Right forelimb (tissue), 1 donor: ENCODE measurements around the gene CORO7.

Source experiments
- DNase-seq: peaks from one replicate; pipeline ENCODE4 v3.0.0-alpha.2; 2018

Gene CORO7

GRCh38 chr16:4332623-4333307, 83.6 kb downstream of the CORO7 start:
- DNase-seq: no peak

GRCh38 chr16:4332083-4332482, 84.3 kb downstream of the CORO7 start:
- no peak for DNase-seq

GRCh38 chr16:4330277-4330874, 86.0 kb downstream of the CORO7 start:
- DNase-seq: peak; percentile 85

GRCh38 chr16:4328782-4329775, 87.3 kb downstream of the CORO7 start:
- DNase-seq: no peak

- peak; percentile 89 for DNase-seq
Observed at GRCh38 chr16:4328046-4328781, 88.2 kb downstream of the CORO7 start.

- no peak for DNase-seq
Observed at GRCh38 chr16:4327386-4328045, 88.9 kb downstream of the CORO7 start.

- no peak for DNase-seq
Observed at GRCh38 chr16:4325253-4325758, 91.1 kb downstream of the CORO7 start.

- no peak for DNase-seq
Observed at GRCh38 chr16:4324492-4325252, 91.7 kb downstream of the CORO7 start.

GRCh38 chr16:4323845-4324488, 92.4 kb downstream of the CORO7 start:
- DNase-seq: no peak

GRCh38 chr16:4323071-4323844, 93.1 kb downstream of the CORO7 start:
- no peak for DNase-seq

- DNase-seq: no peak
Observed at GRCh38 chr16:4322121-4323052, 94.0 kb downstream of the CORO7 start.

- no peak for DNase-seq
Observed at GRCh38 chr16:4321286-4322120, 94.9 kb downstream of the CORO7 start.

GRCh38 chr16:4320571-4321137, 95.7 kb downstream of the CORO7 start:
- no peak for DNase-seq

GRCh38 chr16:4319454-4320421, 96.7 kb downstream of the CORO7 start:
- no peak for DNase-seq

- no peak for DNase-seq
Observed at GRCh38 chr16:4318967-4319366, 97.4 kb downstream of the CORO7 start.

GRCh38 chr16:4318451-4318910, 97.9 kb downstream of the CORO7 start:
- no peak for DNase-seq
